Ectodermal cell (in vitro differentiated cells): ENCODE data around the gene KRTAP9-3.
"Not testable (repeated sequence)": the region's sequence is repeated elsewhere in the genome, so short reads cannot be mapped to it uniquely, and the experiment has no call there.

Experiments
- H3K27ac ChIP-seq: 2 replicates; pipeline ENCODE4 v1.7.0; 2013; ENCODE audit warnings: mild to moderate bottlenecking, low read depth, low read length; ENCODE audit not compliant: insufficient read depth, poor library complexity, severe bottlenecking
- H3K27me3 ChIP-seq: 2 replicates; pipeline ENCODE4 v1.7.0; 2013; ENCODE audit warnings: mild to moderate bottlenecking, low read length; ENCODE audit not compliant: insufficient read depth, control insufficient read depth, poor library complexity, severe bottlenecking
- H3K36me3 ChIP-seq: one replicate; pipeline ENCODE4 v1.7.0; 2013; ENCODE audit warnings: low read length; ENCODE audit not compliant: control insufficient read depth, insufficient read depth
- H3K4me1 ChIP-seq: one replicate; pipeline ENCODE4 v1.7.0; 2013; ENCODE audit warnings: low read length; ENCODE audit not compliant: control insufficient read depth, insufficient read depth
- H3K4me3 ChIP-seq: 2 replicates; pipeline ENCODE4 v1.7.0; 2013; ENCODE audit warnings: low read depth, low read length, control low read depth; ENCODE audit not compliant: insufficient read depth
- H3K9me3 ChIP-seq: 2 replicates; pipeline ENCODE4 v1.7.0; 2013; ENCODE audit warnings: mild to moderate bottlenecking, low read length, moderate library complexity; ENCODE audit not compliant: control insufficient read depth
- WGBS, 2 experiments: methylation state at CpG; one replicate each; pipeline ENCODE4 v1.1.7; 2013; ENCODE audit warnings: missing lambda C conversion rate in 2 of 2; 5-methylcytosine and 5-hydroxymethylcytosine counted together

Gene KRTAP9-3

DNA sequence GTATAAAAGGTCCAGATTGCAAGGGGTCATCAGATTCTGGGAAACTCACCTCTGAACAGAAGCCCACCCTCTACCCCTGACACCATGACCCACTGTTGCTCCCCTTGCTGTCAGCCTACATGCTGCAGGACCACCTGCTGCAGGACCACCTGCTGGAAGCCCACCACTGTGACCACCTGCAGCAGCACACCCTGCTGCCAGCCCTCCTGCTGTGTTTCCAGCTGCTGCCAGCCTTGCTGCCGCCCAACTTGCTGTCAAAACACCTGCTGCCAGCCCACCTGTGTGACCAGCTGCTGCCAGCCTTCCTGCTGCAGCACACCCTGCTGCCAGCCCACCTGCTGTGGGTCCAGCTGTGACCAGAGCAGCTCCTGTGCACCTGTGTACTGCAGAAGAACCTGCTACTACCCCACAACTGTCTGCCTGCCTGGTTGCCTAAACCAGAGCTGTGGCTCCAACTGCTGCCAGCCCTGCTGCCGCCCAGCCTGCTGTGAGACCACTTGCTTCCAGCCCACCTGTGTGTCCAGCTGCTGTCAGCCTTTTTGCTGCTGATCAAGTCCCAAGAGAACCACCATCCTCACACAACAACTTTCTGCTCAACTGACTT lies 17.5 kb downstream of the KRTAP9-3 start, which contains the start of gene KRTAP9-4:
Gene KRTAP9-4 (plus strand): TSS at position 51 of the 604 bp plus-strand sequence. CDS start 34 bp downstream, at position 85.
- not testable (repeated sequence) for H3K27me3 ChIP-seq, H3K9me3 ChIP-seq, H3K4me3 ChIP-seq, H3K36me3 ChIP-seq, H3K4me1 ChIP-seq, H3K27ac ChIP-seq
- WGBS, 2 experiments, result 66 to 79% methylated on average over 2 of the region's 2 CpGs

DNA sequence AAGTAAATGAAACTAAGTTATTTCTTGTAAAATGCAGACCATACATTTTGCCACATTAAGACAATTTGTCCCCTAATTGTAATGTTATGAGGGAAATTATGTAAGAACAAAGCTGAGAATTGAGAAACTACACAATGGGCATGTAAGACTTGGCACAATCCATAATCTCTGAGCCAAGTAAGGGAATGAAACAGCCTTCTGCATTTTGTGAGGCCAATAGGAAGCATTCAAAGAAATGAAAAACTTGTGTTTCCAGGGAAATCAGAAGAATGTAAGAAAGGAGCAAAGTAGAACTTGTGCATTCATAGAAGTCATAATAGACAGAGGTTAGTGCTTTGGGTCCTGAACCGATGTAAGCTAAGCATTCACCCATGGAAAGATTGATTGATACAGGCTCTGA lies 19.0 kb downstream of the KRTAP9-3 start:
- peaks cover 3% of the 10 kb centered on the region for H3K27me3 ChIP-seq
- H3K36me3 ChIP-seq, result no peaks in the 10 kb centered on the region
- no peak overlapping the region for H3K4me3 ChIP-seq
- H3K27ac ChIP-seq, result no peak overlapping the region
- no peaks in the 10 kb centered on the region for H3K4me1 ChIP-seq
- 100% methylated on average over 1 of the region's 1 CpG for WGBS, 2 experiments
- H3K9me3 ChIP-seq, result no peaks in the 10 kb centered on the region

DNA sequence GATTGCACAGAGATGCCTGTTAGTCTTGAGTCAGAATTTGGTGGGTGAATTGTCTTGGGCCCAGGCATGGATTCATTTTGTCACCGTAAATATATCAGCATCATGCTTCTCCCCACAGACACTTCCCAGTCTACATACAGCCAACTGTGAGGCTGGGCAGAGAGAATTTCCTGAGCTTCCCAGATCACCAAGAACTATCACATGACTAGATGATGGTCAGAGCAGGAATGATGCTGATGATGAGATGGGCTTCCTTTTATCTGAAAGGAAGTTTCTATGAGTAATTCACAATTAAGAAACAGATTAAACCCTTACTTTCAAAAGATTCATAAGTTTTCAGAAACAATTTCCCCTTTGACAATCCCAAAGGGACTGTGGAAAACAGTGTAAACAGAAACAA lies 22.6 kb downstream of the KRTAP9-3 start:
- WGBS, 2 experiments, result 43 to 50% methylated on average over 1 of the region's 1 CpG
- peaks cover 3% of the 10 kb centered on the region for H3K27me3 ChIP-seq
- H3K9me3 ChIP-seq, result no peaks in the 10 kb centered on the region
- H3K27ac ChIP-seq, result no peak overlapping the region
- H3K36me3 ChIP-seq, result no peaks in the 10 kb centered on the region
- H3K4me1 ChIP-seq, result no peaks in the 10 kb centered on the region
- H3K4me3 ChIP-seq, result no peak overlapping the region

DNA sequence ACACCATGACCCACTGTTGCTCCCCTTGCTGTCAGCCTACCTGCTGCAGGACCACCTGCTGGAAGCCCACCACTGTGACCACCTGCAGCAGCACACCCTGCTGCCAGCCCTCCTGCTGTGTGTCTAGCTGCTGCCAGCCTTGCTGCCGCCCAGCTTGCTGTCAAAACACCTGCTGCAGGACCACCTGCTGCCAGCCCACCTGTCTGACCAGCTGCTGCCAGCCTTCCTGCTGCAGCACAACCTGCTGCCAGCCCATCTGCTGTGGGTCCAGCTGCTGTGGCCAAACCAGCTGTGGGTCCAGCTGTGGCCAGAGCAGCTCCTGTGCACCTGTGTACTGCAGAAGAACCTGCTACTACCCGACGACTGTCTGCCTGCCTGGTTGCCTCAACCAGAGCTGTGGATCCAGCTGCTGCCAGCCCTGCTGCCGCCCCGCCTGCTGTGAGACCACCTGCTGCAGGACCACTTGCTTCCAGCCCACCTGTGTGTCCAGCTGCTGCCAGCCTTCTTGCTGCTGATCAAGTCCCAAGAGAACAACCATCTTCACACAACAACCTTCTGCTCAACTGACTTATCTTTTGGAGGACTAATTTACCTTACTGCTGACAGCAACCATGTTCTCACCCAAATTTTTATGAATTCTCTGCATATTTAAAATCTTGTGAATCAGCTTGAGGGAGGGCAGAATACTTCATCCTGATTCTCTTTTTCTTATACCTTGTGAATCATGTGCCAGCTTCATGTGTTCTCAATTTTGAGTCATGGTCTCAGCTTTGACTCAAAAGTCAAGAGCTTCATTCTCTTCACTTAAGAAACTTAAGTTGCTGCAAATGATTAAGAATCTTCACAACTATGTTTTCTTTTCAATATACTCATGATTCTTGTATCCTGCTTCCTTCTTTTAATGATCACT lies 23.4 kb downstream of the KRTAP9-3 start, which contains the start of gene KRTAP9-9:
Gene KRTAP9-9 (plus strand): TSS at position 4 of the 910 bp plus-strand sequence.
- H3K4me1 ChIP-seq, H3K27me3 ChIP-seq, H3K9me3 ChIP-seq, H3K36me3 ChIP-seq, H3K27ac ChIP-seq, H3K4me3 ChIP-seq: not testable (repeated sequence)
- 75 to 80% methylated on average over 5 of the region's 5 CpGs for WGBS, 2 experiments

DNA sequence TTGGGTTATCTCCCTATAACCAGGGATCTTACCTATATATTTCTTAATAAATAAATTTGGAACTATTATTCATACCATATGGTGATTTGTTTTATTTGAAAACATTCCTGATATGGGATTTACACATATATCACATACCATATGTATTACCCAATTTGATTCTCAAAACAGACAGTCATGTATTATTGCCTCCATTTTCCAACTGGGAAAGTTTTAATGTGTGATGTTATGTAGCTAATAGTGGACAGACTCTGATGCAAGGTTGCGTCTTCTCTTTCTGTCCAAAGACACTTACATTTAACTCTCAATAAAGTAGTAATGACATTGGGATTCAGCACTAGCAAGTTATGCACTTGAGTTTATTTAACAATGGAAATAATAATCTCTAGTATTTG lies 24.0 kb downstream of the KRTAP9-3 start:
- H3K4me3 ChIP-seq, result no peak overlapping the region
- WGBS, 2 experiments, result 92% methylated on average over 1 of the region's 1 CpG; no CpG with 5 or more reads in 1 of the 2 experiments
- H3K27me3 ChIP-seq, result peaks cover 3% of the 10 kb centered on the region
- no peaks in the 10 kb centered on the region for H3K4me1 ChIP-seq
- H3K27ac ChIP-seq, result no peak overlapping the region
- no peaks in the 10 kb centered on the region for H3K9me3 ChIP-seq
- H3K36me3 ChIP-seq, result no peaks in the 10 kb centered on the region

DNA sequence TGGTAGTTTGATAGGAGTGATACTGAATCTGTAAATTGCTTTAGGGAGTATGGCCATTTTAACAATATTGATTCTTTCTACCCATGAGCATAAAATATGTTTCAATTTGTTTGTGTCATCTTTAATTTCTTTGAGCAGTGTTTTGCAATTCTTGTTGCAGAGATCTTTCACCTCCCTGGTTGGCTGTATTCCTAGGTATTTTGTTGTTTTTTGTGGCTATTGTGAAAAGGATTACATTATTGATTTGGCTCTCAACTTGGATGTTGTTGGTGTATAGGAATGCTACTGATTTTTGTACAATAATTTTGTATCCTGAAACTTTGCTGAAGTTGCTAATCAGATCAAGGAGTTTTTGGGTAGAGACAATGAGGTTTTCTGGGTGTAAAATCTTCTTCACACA lies 26.2 kb downstream of the KRTAP9-3 start:
- Histone ChIP-seq H3K9me3 (no peaks in the 10 kb centered on the region), H3K27me3 (no peaks in the 10 kb centered on the region), H3K4me1 (no peaks in the 10 kb centered on the region), H3K36me3 (no peaks in the 10 kb centered on the region), H3K27ac (no peak overlapping the region), H3K4me3 (no peak overlapping the region)

DNA sequence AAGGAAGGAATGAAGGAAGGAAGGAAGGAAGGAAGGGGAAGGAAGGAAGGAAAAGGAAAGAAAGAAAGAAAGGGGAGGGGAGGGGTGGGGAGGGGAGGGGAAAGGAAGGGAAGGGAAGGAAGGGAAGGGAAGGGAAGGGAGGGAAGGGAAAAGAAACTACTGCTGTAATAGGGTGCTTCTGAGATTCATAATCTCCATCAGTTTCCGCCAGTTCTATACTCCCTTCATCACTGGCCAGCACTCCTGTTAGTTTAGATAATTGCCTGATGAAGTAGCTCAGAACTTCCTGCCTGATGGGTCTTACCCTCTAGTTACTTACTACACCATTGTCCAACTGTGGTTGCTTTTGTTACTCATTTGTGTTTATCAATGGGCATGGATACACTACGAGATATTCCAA lies 31.0 kb downstream of the KRTAP9-3 start:
- H3K9me3 ChIP-seq, result no peaks in the 10 kb centered on the region
- no peak overlapping the region for H3K4me3 ChIP-seq
- no peaks in the 10 kb centered on the region for H3K36me3 ChIP-seq
- 96% methylated on average over 2 of the region's 2 CpGs for WGBS, 2 experiments
- no peaks in the 10 kb centered on the region for H3K27me3 ChIP-seq
- no peak overlapping the region for H3K27ac ChIP-seq
- H3K4me1 ChIP-seq, result no peaks in the 10 kb centered on the region

DNA sequence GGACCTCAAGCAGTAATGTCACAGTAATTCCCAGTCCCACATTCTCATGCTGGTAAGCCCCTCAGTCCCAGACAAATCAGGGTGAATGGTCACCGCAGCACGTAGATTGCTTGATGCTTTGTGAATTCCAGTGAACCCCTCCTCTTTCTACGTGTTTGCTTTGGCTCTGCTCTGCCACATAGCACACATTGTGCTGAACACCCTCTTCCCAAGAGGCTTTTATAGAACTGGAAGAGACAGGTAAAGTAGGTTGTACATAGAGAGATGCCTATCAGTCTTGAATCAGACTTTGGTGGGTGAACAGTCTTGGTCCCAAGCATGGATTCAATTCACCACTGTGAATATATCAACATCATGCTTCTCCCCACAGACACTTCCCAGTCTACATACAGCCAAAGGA lies 32.4 kb downstream of the KRTAP9-3 start:
- Histone ChIP-seq H3K4me3 (no peak overlapping the region), H3K36me3 (no peaks in the 10 kb centered on the region), H3K27me3 (no peaks in the 10 kb centered on the region), H3K9me3 (no peaks in the 10 kb centered on the region), H3K27ac (no peak overlapping the region), H3K4me1 (no peaks in the 10 kb centered on the region)
- WGBS, 2 experiments, result 84 to 93% methylated on average over 3 of the region's 3 CpGs

DNA sequence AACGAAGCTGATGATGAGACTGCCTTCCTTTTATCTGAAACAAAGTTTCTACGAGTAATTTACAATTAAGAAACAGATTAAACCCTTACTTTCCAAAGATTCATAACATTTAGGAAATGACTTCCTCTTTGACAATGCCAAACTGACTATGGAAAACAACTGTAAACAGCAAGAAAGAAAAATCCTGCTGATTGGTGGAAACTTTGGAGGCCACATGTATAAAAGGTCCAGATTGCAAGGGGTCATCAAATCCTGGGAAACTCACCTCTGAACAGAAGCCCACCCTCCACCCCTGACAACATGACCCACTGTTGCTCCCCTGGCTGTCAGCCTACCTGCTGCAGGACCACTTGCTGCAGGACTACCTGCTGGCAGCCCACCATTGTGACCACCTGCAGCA lies 32.8 kb downstream of the KRTAP9-3 start, which contains the start of gene KRTAP9-6:
Gene KRTAP9-6 (plus strand): TSS at position 301 of the 400 bp plus-strand sequence. CDS start 0 bp downstream, at position 301.
- H3K9me3 ChIP-seq, result no peaks in the 10 kb centered on the region
- H3K27me3 ChIP-seq, result no peaks in the 10 kb centered on the region
- no peak within 1 kb of the TSS for H3K4me3 ChIP-seq
- H3K27ac ChIP-seq, result no peak within 1 kb of the TSS
- WGBS, 2 experiments, result 83 to 86% methylated on average over 2 of the region's 2 CpGs
- no peaks in the 10 kb centered on the region for H3K36me3 ChIP-seq
- H3K4me1 ChIP-seq, result no peaks in the 10 kb centered on the region

DNA sequence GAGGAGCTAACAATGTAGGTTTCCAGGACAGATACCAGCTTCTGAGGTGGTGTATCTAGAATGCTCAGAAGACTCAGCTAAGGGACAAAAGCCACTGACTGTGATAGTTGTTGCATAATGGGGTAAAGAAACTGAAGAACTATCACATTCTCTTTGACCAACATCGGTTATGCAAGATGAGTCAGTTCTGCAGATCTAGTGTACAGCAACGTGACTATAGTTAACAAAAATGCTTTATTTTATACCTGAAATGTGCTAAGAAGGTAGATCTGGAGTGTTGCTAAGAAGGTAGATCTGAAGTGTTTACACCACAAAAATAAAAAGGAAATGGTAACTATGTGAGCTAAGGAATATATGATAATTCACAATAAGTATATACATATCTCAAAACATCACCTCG lies 35.5 kb downstream of the KRTAP9-3 start:
- Histone ChIP-seq H3K36me3 (no peaks in the 10 kb centered on the region), H3K27ac (no peak overlapping the region), H3K4me1 (no peaks in the 10 kb centered on the region), H3K27me3 (no peaks in the 10 kb centered on the region), H3K9me3 (no peaks in the 10 kb centered on the region), H3K4me3 (no peak overlapping the region)
- WGBS, 2 experiments, result 86 to 100% methylated on average over 1 to 2 of the region's 3 CpGs
